Smooth muscle cell (in vitro differentiated cells): ENCODE measurements around the gene UBR3. TPM values are rescaled to one million over a fixed set of nuclear protein-coding genes. Genes with fewer than 3 reads are reported as not detected.

ENCODE experiments used
- DNase-seq: peaks from one replicate; lab custom pipeline; 2025; ENCODE audit not compliant: unreplicated experiment; lab: John Stamatoyannopoulos, UW
- H2AFZ ChIP-seq: fragments of 200-600 bp; sonication (generic); 2 replicates; pipeline ENCODE4 v1.6.0; 2016; ENCODE audit warnings: antibody characterized with exemption, low read depth, mild to moderate bottlenecking
- H3F3A ChIP-seq: fragments of 200-600 bp; sonication (generic); 2 replicates; pipeline ENCODE4 v1.6.0; 2017; ENCODE audit warnings: antibody characterized with exemption, low read depth
- H3K27ac ChIP-seq: fragments of 200-600 bp; sonication (generic); 2 replicates; pipeline ENCODE4 v1.5.1; 2016; ENCODE audit warnings: low read depth, mild to moderate bottlenecking
- H3K27me3 ChIP-seq: fragments of 200-600 bp; sonication (generic); 2 replicates; pipeline ENCODE4 v1.6.1; 2016; ENCODE audit warnings: low read depth, mild to moderate bottlenecking
- H3K36me3 ChIP-seq: fragments of 200-600 bp; sonication (generic); 2 replicates; pipeline ENCODE4 v1.5.1; 2016; ENCODE audit warnings: low read depth
- H3K4me1 ChIP-seq: fragments of 200-600 bp; sonication (generic); 2 replicates; pipeline ENCODE4 v1.5.1; 2016; ENCODE audit warnings: low read depth
- H3K4me2 ChIP-seq: fragments of 200-600 bp; sonication (generic); 2 replicates; pipeline ENCODE4 v1.6.0; 2016; ENCODE audit warnings: mild to moderate bottlenecking
- H3K4me3 ChIP-seq: fragments of 200-600 bp; sonication (generic); 2 replicates; pipeline ENCODE4 v1.5.1; 2016; ENCODE audit warnings: mild to moderate bottlenecking
- H3K79me2 ChIP-seq: fragments of 200-600 bp; sonication (generic); 2 replicates; pipeline ENCODE4 v1.6.0; 2016; ENCODE audit warnings: low read depth, mild to moderate bottlenecking
- H3K9ac ChIP-seq: fragments of 200-600 bp; sonication (generic); 2 replicates; pipeline ENCODE4 v1.6.0; 2016; ENCODE audit warnings: low read depth
- H3K9me3 ChIP-seq: fragments of 200-600 bp; sonication (generic); replicated peaks from 2 replicates; pipeline ENCODE4 v1.5.1; 2016; ENCODE audit warnings: low read depth
- H4K20me1 ChIP-seq: fragments of 200-600 bp; sonication (generic); 2 replicates; pipeline ENCODE4 v1.6.0; 2016; ENCODE audit warnings: low read depth
- CTCF ChIP-seq: fragments of 200-600 bp; sonication (generic); IDR thresholded peaks from 2 replicates; pipeline ENCODE4 v1.5.1; 2017; ENCODE audit warnings: borderline replicate concordance, mild to moderate bottlenecking, antibody characterized with exemption; ENCODE audit not compliant: insufficient read depth, poor library complexity, severe bottlenecking
- WGBS: methylation state at CpG from one replicate; pipeline ENCODE4 v1.1.7; 2016; ENCODE audit warnings: low lambda C conversion rate; 5-methylcytosine and 5-hydroxymethylcytosine counted together
- polyA plus RNA-seq: library from polyadenylated mRNA; unstranded; fragments of >200 nt; fragmentation: Nextera tagmentation; extraction: Ambion mirVana; gene quantifications from 2 replicates; pipeline ENCODE4 v1.2.1, GENCODE V29; 2016
- total RNA-seq: library from RNA; depleted of rRNA; stranded (reverse); fragments of >200 nt; gene quantifications from 2 replicates; pipeline ENCODE4 v1.2.3, GENCODE V29; 2014

UBR3 gene
- total and polyA plus RNA-seq, 2 experiments from 2014 or later: 7.0 to 35.1 TPM

DNA sequence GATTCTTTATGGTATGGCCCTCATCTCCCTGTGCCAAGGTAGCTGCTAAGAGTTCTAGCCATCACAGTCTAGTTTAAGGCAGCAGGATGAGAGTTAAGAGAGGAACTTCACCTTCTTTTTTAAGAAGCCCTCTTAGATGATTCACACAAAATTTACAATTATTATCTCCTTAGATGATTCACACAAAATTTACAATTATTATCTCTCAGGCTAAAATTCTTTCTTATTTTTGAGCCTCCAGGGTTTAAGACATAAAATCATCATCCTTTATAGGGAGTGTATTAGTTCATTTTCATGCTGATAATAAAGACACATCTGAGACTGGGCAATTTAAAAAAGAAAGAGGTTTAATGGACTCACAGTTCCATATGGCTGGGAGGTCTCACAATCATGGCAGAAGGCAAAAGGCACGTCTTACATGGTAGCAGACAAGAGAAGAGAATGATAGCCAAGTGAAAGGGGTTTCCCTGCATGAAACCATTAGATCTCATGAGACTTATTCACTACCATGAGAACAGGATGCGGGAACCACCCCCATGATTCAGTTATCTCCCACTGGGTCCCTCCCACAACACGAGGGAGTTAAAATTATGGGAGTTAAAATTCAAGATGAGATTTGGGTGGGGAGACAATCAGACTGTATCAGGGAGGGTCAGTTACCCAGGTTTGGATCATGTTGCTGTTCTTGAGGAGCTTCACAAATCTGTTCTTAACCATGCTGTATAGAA is 217.7 kb downstream of the UBR3 start:
- H3K9me3 ChIP-seq: no peaks in the 10 kb centered on the region
- H3K36me3 ChIP-seq: no peaks in the 10 kb centered on the region
- no peak overlapping the region for H2AFZ ChIP-seq
- 92% methylated on average over 3 of the region's 3 CpGs for WGBS
- H3K9ac ChIP-seq: no peak overlapping the region
- H3K79me2 ChIP-seq: no peaks in the 10 kb centered on the region
- no peak overlapping the region for H3K4me2 ChIP-seq
- H3K4me3 ChIP-seq: no peak overlapping the region
- H3K27me3 ChIP-seq: no peaks in the 10 kb centered on the region
- H3K27ac ChIP-seq: no peak overlapping the region
- DNase-seq: no peak
- H3K4me1 ChIP-seq: no peaks in the 10 kb centered on the region
- H4K20me1 ChIP-seq: no peaks in the 10 kb centered on the region
- no peaks in the 10 kb centered on the region for H3F3A ChIP-seq
- TF ChIP-seq CTCF: no peak

- no peak for DNase-seq
- H3K4me1 ChIP-seq: no peaks in the 10 kb centered on the region
Observed at GRCh38 chr2:170047331-170048065, 220.2 kb downstream of the UBR3 start.

GRCh38 chr2:170052151-170052550 is 224.9 kb downstream of the UBR3 start:
- WGBS: 99% methylated on average over 2 of the region's 2 CpGs
- H3K4me2 ChIP-seq: no peak overlapping the region

More at GRCh38 chr2:170047331-170048065, 220.2 kb downstream of the UBR3 start:
- Histone ChIP-seq H3K79me2 (no peaks in the 10 kb centered on the region), H3K27me3 (no peaks in the 10 kb centered on the region), H3K9me3 (no peaks in the 10 kb centered on the region), H3K9ac (no peak overlapping the region), H3K4me3 (no peak overlapping the region), H3K4me2 (no peak overlapping the region), H3F3A (no peaks in the 10 kb centered on the region), H2AFZ (no peak overlapping the region), H3K27ac (no peak overlapping the region), H3K36me3 (no peaks in the 10 kb centered on the region), H4K20me1 (no peaks in the 10 kb centered on the region)
- TF ChIP-seq CTCF: no peak
- 95% methylated on average over 3 of the region's 3 CpGs for WGBS

More at GRCh38 chr2:170052151-170052550, 224.9 kb downstream of the UBR3 start:
- no peaks in the 10 kb centered on the region for H3F3A ChIP-seq
- no peak overlapping the region for H3K9ac ChIP-seq
- no peak overlapping the region for H3K27ac ChIP-seq
- H3K4me3 ChIP-seq: no peak overlapping the region
- no peak for TF ChIP-seq CTCF
- H3K4me1 ChIP-seq: no peaks in the 10 kb centered on the region
- H4K20me1 ChIP-seq: no peaks in the 10 kb centered on the region
- DNase-seq: no peak
- no peak overlapping the region for H2AFZ ChIP-seq
- no peaks in the 10 kb centered on the region for H3K36me3 ChIP-seq
- H3K79me2 ChIP-seq: no peaks in the 10 kb centered on the region
- no peaks in the 10 kb centered on the region for H3K9me3 ChIP-seq
- H3K27me3 ChIP-seq: no peaks in the 10 kb centered on the region
